ENCODE measurements around the gene PLCZ1. TPM values are rescaled to one million over a fixed set of nuclear protein-coding genes. Genes with fewer than 3 reads are reported as not detected.

PLCZ1 gene
- total RNA-seq, 3 donors from 2014 or later (not counting 1 experiment from before 2014, with no cell fraction given), result not detected

GRCh38 chr12:18752947-18753346 is 15.1 kb upstream of the PLCZ1 start:
- DNase-seq, result no peak
- Mint-ChIP-seq H3K4me3 (no peak overlapping the region), H3K36me3 (no peaks in the 10 kb centered on the region), H3K27me3 (ENCODE audit: low read depth in 2 of 2) (no peaks in the 10 kb centered on the region), H3K27ac (no peak overlapping the region), H3K4me1 (no peaks in the 10 kb centered on the region), H3K9me3 (peaks cover 3 to 4% of the 10 kb centered on the region in 2 donors)
- TF ChIP-seq CTCF (IDR thresholded peaks at IDR 0.05), result no peak
- no peak for ATAC-seq
- Histone ChIP-seq H3K27me3 (ENCODE audit: control insufficient read depth, insufficient read depth, low read length) (no peaks in the 10 kb centered on the region), H3K4me1 (ENCODE audit: control insufficient read depth, insufficient read depth, low read length) (no peaks in the 10 kb centered on the region), H3K9me3 (ENCODE audit: control insufficient read depth, insufficient read depth, low read length) (no peaks in the 10 kb centered on the region), H3K27ac (ENCODE audit: low read length) (no peak overlapping the region), H3K4me3 (ENCODE audit: low read length) (no peak overlapping the region), H3K36me3 (ENCODE audit: control insufficient read depth, insufficient read depth, low read length) (no peaks in the 10 kb centered on the region)
- WGBS (ENCODE audit: insufficient coverage), result 93% methylated on average over 1 of the region's 1 CpG
- intact Hi-C loops (cut with micrococcal nuclease), result no loop called here

GRCh38 chr12:18752280-18752920 is 14.6 kb upstream of the PLCZ1 start:
- intact Hi-C loops (cut with micrococcal nuclease), result no loop called here
- TF ChIP-seq CTCF (IDR thresholded peaks at IDR 0.05), result no peak
- Mint-ChIP-seq H3K27me3 (ENCODE audit: low read depth in 2 of 2) (no peaks in the 10 kb centered on the region), H3K27ac (no peak overlapping the region), H3K4me3 (no peak overlapping the region), H3K4me1 (no peaks in the 10 kb centered on the region), H3K36me3 (no peaks in the 10 kb centered on the region), H3K9me3 (peaks cover 3 to 4% of the 10 kb centered on the region in 2 donors)
- Histone ChIP-seq H3K4me1 (ENCODE audit: control insufficient read depth, insufficient read depth, low read length) (no peaks in the 10 kb centered on the region), H3K36me3 (ENCODE audit: control insufficient read depth, insufficient read depth, low read length) (no peaks in the 10 kb centered on the region), H3K4me3 (ENCODE audit: low read length) (no peak overlapping the region), H3K27me3 (ENCODE audit: control insufficient read depth, insufficient read depth, low read length) (no peaks in the 10 kb centered on the region), H3K9me3 (ENCODE audit: control insufficient read depth, insufficient read depth, low read length) (no peaks in the 10 kb centered on the region), H3K27ac (ENCODE audit: low read length) (no peak overlapping the region)
- DNase-seq (no peak), ATAC-seq (no peak)
- WGBS (ENCODE audit: insufficient coverage), result 70% methylated on average over 5 of the region's 6 CpGs

- Mint-ChIP-seq H3K9me3 (peaks cover 3 to 4% of the 10 kb centered on the region in 2 donors), H3K27me3 (ENCODE audit: low read depth in 2 of 2) (no peaks in the 10 kb centered on the region), H3K27ac (no peak overlapping the region), H3K4me1 (no peaks in the 10 kb centered on the region), H3K36me3 (no peaks in the 10 kb centered on the region), H3K4me3 (no peak overlapping the region)
- H3K4me3 ChIP-seq (ENCODE audit: low read length), result no peak overlapping the region
- no peaks in the 10 kb centered on the region for H3K9me3 ChIP-seq (ENCODE audit: control insufficient read depth, insufficient read depth, low read length)
- no peaks in the 10 kb centered on the region for H3K4me1 ChIP-seq (ENCODE audit: control insufficient read depth, insufficient read depth, low read length)
- H3K27ac ChIP-seq (ENCODE audit: low read length), result no peak overlapping the region
- no peaks in the 10 kb centered on the region for H3K27me3 ChIP-seq (ENCODE audit: control insufficient read depth, insufficient read depth, low read length)
- ATAC-seq, result no peak
- 70% methylated on average over 2 of the region's 2 CpGs for WGBS (ENCODE audit: insufficient coverage)
- no peak for DNase-seq
- intact Hi-C loops (cut with micrococcal nuclease), result no loop called here
- H3K36me3 ChIP-seq (ENCODE audit: control insufficient read depth, insufficient read depth, low read length), result no peaks in the 10 kb centered on the region
- TF ChIP-seq CTCF (IDR thresholded peaks at IDR 0.05), result no peak
These were observed 14.1 kb upstream of the PLCZ1 start for GRCh38 chr12:18751866-18752265.

GRCh38 chr12:18750085-18750484 is 12.3 kb upstream of the PLCZ1 start:
- no CpG with 5 or more reads among the region's 1 CpG for WGBS (ENCODE audit: insufficient coverage)
- no peaks in the 10 kb centered on the region for H3K36me3 Mint-ChIP-seq
- intact Hi-C loops (cut with micrococcal nuclease), result no loop called here
- peaks cover 3 to 6% of the 10 kb centered on the region in 2 donors for H3K9me3 Mint-ChIP-seq
- no peak overlapping the region for H3K27ac Mint-ChIP-seq
- Histone ChIP-seq H3K4me1 (ENCODE audit: control insufficient read depth, insufficient read depth, low read length) (no peaks in the 10 kb centered on the region), H3K27me3 (ENCODE audit: control insufficient read depth, insufficient read depth, low read length) (no peaks in the 10 kb centered on the region), H3K36me3 (ENCODE audit: control insufficient read depth, insufficient read depth, low read length) (no peaks in the 10 kb centered on the region), H3K9me3 (ENCODE audit: control insufficient read depth, insufficient read depth, low read length) (no peaks in the 10 kb centered on the region), H3K27ac (ENCODE audit: low read length) (no peak overlapping the region), H3K4me3 (ENCODE audit: low read length) (no peak overlapping the region)
- TF ChIP-seq CTCF (IDR thresholded peaks at IDR 0.05), result no peak
- DNase-seq (no peak), ATAC-seq (no peak)
- no peak overlapping the region for H3K4me3 Mint-ChIP-seq
- no peaks in the 10 kb centered on the region for H3K4me1 Mint-ChIP-seq
- H3K27me3 Mint-ChIP-seq (ENCODE audit: low read depth in 2 of 2), result no peaks in the 10 kb centered on the region
